ENCODE results near the gene CTU2.

Gene CTU2

DNA sequence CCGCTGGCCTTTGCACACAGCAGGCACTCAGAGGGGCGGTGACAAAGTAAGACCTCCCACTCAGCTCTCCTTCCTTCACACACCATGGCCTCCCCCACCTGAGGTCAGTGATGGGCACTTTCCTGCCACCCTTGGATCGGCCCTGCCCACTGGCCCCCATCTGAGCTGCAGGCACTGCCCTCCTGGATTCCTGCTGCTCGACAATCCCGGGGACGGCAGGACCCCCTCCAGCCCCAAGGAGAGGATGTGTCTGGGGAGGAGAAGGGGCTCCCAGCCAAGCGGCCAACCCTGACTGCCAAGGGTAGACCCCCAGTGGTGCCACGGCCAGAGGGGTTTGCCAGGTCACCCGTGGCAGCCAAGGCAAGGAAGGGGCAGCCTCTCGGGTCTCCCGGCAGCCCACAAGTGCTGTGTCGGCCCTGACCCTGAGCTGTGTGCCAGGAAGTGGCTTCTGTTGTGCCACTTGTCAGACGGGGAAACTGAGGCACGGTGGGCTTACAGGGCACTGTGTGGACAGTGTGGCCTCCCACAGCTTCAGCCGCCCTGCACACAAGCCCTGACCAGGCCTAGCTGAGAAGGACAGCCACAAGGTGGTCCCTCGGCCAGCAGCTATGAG lies 56.1 kb downstream of the CTU2 start:
- TF ChIP-seq NFIC (IDR thresholded peaks at IDR 0.05) = no peak
- no peak for TF ChIP-seq TAF1 (IDR thresholded peaks at IDR 0.05; ENCODE audit: low read depth)
- no peak for TF ChIP-seq REST (IDR thresholded peaks at IDR 0.05; ENCODE audit: low read depth)
- no peak for TF ChIP-seq YY1 (IDR thresholded peaks at IDR 0.05; ENCODE audit: low read depth)
- TF ChIP-seq EP300 (IDR thresholded peaks at IDR 0.05; ENCODE audit: borderline replicate concordance) = no peak
- TF ChIP-seq, protein P1, sequence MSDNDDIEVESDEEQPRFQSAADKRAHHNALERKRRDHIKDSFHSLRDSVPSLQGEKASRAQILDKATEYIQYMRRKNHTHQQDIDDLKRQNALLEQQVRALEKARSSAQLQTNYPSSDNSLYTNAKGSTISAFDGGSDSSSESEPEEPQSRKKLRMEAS (IDR thresholded peaks at IDR 0.05) = no peak
- TF ChIP-seq ZBTB7A (IDR thresholded peaks at IDR 0.05; ENCODE audit: low read depth) = peak; percentile 35; the same call in 1 of the 2 replicates

GRCh38 chr16:88762941-88763340 lies 56.6 kb downstream of the CTU2 start:
- TF ChIP-seq EGR1 (IDR thresholded peaks at IDR 0.05) = no peak
- TF ChIP-seq FOXM1 (IDR thresholded peaks at IDR 0.05; ENCODE audit: borderline replicate concordance, low read depth) = no peak
- TF ChIP-seq EP300 (IDR thresholded peaks at IDR 0.05; ENCODE audit: borderline replicate concordance) = no peak
- TF ChIP-seq, protein P2, sequence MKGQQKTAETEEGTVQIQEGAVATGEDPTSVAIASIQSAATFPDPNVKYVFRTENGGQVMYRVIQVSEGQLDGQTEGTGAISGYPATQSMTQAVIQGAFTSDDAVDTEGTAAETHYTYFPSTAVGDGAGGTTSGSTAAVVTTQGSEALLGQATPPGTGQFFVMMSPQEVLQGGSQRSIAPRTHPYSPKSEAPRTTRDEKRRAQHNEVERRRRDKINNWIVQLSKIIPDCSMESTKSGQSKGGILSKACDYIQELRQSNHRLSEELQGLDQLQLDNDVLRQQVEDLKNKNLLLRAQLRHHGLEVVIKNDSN (IDR thresholded peaks at IDR 0.05) = no peak
- no peak for TF ChIP-seq NFIC (IDR thresholded peaks at IDR 0.05)
- TF ChIP-seq ZBTB7A (IDR thresholded peaks at IDR 0.05; ENCODE audit: low read depth) = no peak
- no peak for TF ChIP-seq CEBPB (IDR thresholded peaks at IDR 0.05)
- TF ChIP-seq TCF12 (IDR thresholded peaks at IDR 0.05; ENCODE audit: low read depth) = no peak
- no peak for TF ChIP-seq RAD21 (IDR thresholded peaks at IDR 0.05; ENCODE audit: low read depth)
- TF ChIP-seq REST (IDR thresholded peaks at IDR 0.05; ENCODE audit: low read depth) = no peak
- no peak for TF ChIP-seq TAF1 (IDR thresholded peaks at IDR 0.05; ENCODE audit: low read depth)
- TF ChIP-seq, protein P1 (IDR thresholded peaks at IDR 0.05) = no peak
- TF ChIP-seq YY1 (IDR thresholded peaks at IDR 0.05; ENCODE audit: low read depth) = no peak
- no peak for TF ChIP-seq TEAD4 (IDR thresholded peaks at IDR 0.05)
- no peak for TF ChIP-seq CREB1 (IDR thresholded peaks at IDR 0.05; ENCODE audit: low read depth)

DNA sequence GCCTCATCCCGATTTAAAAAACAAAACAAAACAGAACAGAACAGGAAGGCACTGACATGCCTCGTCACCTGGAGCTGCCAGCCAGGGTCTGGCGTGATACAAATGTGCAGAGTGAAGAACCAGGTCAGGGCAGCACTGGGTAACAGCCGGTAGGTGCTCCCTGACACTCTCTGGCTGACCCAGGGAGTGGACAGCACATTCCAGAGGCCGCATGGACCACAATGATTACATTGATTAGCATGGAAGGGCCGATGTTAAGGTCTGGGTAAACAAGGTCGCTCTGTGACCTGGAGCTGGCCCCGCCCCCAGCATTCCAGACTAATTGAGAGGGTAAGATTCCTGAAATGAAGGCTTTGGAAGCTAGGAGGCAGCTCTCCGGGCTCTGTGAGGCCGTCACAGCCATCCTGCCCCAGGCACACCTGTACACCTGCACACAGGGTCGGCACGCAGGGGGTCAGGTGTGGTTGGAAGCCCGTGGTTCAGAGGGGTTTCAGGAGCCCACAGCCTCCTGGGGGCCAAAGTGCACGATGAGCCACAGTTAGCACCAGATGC lies 57.3 kb downstream of the CTU2 start:
- TF ChIP-seq TEAD4 (IDR thresholded peaks at IDR 0.05) (peak; percentile 76), CEBPB (IDR thresholded peaks at IDR 0.05) (no peak), YY1 (IDR thresholded peaks at IDR 0.05; ENCODE audit: low read depth) (0 out of 2 replicates have a peak, but pooled peaks have one; percentile 10), RAD21 (IDR thresholded peaks at IDR 0.05; ENCODE audit: low read depth) (no peak), TCF12 (IDR thresholded peaks at IDR 0.05; ENCODE audit: low read depth) (peak; percentile 28; the same call in 1 of the 2 replicates)
- TF ChIP-seq, protein P1 (IDR thresholded peaks at IDR 0.05) = no peak; the same call in 1 of the 2 replicates
- TF ChIP-seq, protein P2 (IDR thresholded peaks at IDR 0.05) = no peak

GRCh38 chr16:88764080-88764479 lies 57.8 kb downstream of the CTU2 start:
- no peak for TF ChIP-seq TCF12 (IDR thresholded peaks at IDR 0.05; ENCODE audit: low read depth)
- no peak for TF ChIP-seq NFIC (IDR thresholded peaks at IDR 0.05)
- no peak for TF ChIP-seq EP300 (IDR thresholded peaks at IDR 0.05; ENCODE audit: borderline replicate concordance)
- TF ChIP-seq FOXM1 (IDR thresholded peaks at IDR 0.05; ENCODE audit: borderline replicate concordance, low read depth) = no peak
- no peak for TF ChIP-seq TEAD4 (IDR thresholded peaks at IDR 0.05)
- TF ChIP-seq RAD21 (IDR thresholded peaks at IDR 0.05; ENCODE audit: low read depth) = no peak

GRCh38 chr16:88764913-88765349 lies 58.6 kb downstream of the CTU2 start:
- peak; percentile 65 for TF ChIP-seq ZBTB7A (IDR thresholded peaks at IDR 0.05; ENCODE audit: low read depth)
- 0 out of 2 replicates have a peak, but pooled peaks have one; percentile 14 for TF ChIP-seq YY1 (IDR thresholded peaks at IDR 0.05; ENCODE audit: low read depth)
- peak; percentile 93 for TF ChIP-seq TEAD4 (IDR thresholded peaks at IDR 0.05)
- 0 out of 2 replicates have a peak, but pooled peaks have one; percentile 30 for TF ChIP-seq TAF1 (IDR thresholded peaks at IDR 0.05; ENCODE audit: low read depth)
- peak; percentile 90 for TF ChIP-seq TCF12 (IDR thresholded peaks at IDR 0.05; ENCODE audit: low read depth)
- TF ChIP-seq EP300 (IDR thresholded peaks at IDR 0.05; ENCODE audit: borderline replicate concordance) = peak; percentile 84
- no peak; the same call in 1 of the 2 replicates for TF ChIP-seq REST (IDR thresholded peaks at IDR 0.05; ENCODE audit: low read depth)
- TF ChIP-seq, protein P1 (IDR thresholded peaks at IDR 0.05) = peak; percentile 46; the same call in 1 of the 2 replicates
- no peak for TF ChIP-seq CREB1 (IDR thresholded peaks at IDR 0.05; ENCODE audit: low read depth)
- TF ChIP-seq NFIC (IDR thresholded peaks at IDR 0.05) = peak; percentile 72

Measured in Ishikawa (cell line).